Hepatic stellate cell (primary cell): ENCODE data around the gene OASL.
"Not testable (repeated sequence)": the region's sequence is repeated elsewhere in the genome, so short reads cannot be mapped to it uniquely, and the experiment has no call there.

Experiments
- DNase-seq: peaks from one replicate; pipeline ENCODE4 v3.0.0; 2011; ENCODE audit warnings: low spot score

OASL gene

GRCh38 chr12:121059031-121059898 is 20.2 kb upstream of the OASL start:
- no peak for DNase-seq

GRCh38 chr12:121057794-121058193 is 18.7 kb upstream of the OASL start:
- no peak for DNase-seq

- DNase-seq: no peak
These were observed 14.7 kb upstream of the OASL start for GRCh38 chr12:121053706-121054105.

DNA sequence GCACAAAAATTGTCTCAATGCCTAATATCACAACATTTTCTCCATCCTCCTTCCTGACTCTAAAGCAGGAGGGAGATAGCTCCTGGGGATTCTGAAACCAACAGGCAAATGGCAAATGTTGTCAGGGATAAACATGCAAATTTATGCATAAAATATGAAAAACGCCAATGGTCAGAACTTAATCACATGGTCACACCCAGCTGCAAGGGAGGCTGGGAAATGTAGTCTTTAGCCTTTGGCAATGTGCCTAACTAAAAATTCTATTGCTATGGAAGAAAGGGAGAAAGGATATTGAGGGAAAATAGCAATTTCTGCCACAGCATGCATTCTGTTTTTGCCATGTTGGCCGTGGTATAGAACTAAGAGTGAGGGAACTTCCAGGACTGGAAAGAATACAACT is 11.7 kb upstream of the OASL start:
- no peak for DNase-seq

DNA sequence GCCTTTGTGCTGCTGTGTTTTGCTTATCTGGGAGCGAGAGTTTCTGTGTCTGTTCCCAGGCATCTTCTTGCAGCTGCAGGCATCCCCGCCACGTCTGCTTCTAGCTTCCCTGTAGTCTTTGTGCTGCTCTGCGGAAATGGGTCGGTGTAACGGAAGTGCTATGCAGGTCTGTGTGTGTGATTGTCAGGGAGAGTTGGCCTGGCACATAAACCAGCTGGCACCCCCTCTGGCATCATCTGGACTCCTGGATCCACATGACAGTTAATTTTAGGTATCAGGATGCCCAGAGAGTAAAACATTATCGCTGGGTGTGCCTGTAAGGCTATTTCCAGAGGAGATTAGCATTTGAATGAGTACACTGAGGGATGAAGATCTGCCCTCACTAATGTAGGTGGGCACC is 9.4 kb upstream of the OASL start:
- no peak for DNase-seq

- not testable (repeated sequence) for DNase-seq
These were observed 8.4 kb upstream of the OASL start for GRCh38 chr12:121047400-121047799.

GRCh38 chr12:121043067-121043466 is 4.0 kb upstream of the OASL start:
- no peak for DNase-seq

DNA sequence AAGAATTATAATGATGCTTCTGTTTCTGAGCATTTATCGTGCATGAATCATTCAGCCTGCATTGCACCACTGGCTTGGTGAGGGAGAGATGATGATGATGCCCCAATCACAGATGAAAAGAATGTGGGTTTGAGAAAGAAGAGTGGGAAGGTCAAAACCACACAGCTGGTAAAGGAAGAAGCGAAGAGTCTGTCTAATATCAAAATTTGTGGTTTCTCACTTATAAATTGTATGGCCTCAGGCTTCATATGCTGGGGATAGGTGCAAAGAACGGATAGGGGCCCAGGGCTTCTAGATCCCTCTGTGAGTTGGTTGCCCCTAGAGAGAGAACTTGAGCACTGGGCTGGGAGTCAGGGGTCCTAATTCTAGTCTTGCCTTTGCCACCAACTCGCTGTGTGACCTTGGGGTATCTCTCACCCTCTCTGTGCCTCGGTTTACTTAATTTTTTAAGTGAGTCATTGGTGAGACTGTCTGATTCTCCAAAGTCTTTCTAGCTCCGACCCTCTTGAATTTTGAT is 2.2 kb downstream of the OASL start:
- DNase-seq: peak; percentile 45

DNA sequence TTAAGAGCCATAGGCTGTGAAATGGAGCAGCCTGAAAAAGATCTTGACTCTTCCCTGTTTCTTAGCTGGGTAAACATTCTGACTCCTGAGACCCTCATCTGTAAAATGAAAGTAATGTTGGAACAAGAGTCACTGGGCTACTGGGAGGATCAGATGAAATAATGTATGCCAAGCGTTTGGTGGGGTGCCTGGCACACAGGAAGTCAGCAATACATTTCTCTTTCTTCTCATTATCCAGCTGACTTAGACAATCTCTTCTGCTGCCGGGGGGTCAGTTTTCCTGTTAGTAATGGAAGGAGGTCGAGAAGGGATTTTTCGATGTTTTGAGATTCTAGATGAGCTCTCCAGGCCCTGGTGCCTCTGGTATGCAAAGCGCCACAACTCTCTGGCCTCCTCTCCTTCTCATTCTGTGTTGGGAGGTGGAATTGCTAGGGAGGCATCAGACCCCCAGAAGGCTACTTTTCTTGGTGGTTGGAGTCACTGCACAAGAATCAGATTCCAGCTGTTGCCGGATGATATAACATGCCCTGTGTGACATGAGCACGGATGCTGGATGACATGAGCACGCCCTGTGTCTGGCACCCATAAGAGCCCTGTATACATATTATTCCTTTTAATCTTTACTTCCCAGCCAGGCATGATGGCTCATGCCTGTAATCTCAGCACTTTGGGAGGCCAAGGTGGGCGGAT is 4.3 kb downstream of the OASL start:
- DNase-seq: no peak

DNA sequence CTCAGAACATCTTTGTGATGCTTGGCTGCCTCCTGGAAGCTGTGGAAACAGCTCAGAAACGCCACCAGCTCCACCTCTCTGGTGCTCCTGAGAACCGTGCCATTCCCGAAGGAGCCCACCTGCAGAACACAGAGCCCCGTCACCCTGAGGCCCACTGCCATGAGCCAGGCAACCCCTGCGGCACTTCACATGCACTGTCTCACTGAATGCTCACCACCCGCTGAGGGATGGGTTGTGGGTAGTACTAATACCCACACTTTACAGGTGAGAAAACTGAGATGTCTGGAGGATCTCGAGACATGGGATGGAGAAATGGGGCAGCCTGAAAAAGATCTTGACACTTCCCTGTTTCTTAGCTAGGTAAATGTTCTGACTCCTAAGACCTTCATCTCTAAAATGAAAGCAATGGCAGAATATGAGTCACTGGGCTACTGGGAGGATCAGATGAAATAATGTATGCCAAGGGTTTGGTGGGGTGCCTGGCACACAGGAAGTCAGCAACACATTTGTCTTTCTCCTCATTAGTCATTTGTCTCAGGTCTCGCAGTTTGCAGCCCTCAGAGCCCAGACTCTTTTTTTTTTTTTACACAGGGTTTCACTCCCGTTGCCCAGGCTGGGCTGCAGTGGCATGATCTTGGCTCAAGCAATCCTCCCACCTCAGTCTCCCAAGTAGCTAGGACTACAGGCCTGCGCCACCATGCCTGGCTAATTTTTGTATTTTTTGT is 5.3 kb downstream of the OASL start:
- no peak for DNase-seq

GRCh38 chr12:121030576-121031212 is 8.4 kb downstream of the OASL start:
- no peak for DNase-seq

- DNase-seq: no peak
These were observed 12.6 kb downstream of the OASL start for GRCh38 chr12:121026274-121027045.

GRCh38 chr12:121025442-121026226 is 13.4 kb downstream of the OASL start:
- DNase-seq: no peak

- DNase-seq: no peak
These were observed 15.2 kb downstream of the OASL start for GRCh38 chr12:121023799-121024198.

DNA sequence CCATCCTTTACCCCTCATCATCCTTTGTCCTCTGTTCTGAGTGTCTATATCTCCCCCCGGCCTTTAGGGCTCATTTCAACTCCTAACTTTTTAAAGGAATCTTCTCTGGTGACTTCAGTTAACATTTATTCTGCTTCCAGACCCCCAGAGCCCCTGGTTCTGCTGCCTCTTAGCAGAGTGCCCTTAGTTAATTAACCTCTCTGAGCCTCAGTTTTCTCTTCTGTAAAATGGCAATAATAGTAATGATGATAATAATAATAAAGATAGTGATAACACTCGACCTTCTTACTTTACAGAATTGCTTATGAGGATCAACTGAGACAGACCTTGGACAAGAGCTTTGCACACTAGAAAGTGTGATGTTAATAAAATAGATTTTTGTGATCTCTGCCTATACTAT is 16.3 kb downstream of the OASL start:
- DNase-seq: no peak

- no peak for DNase-seq
These were observed 17.3 kb downstream of the OASL start for GRCh38 chr12:121021754-121022153.

GRCh38 chr12:121018860-121019617 is 20.0 kb downstream of the OASL start:
- no peak for DNase-seq

DNA sequence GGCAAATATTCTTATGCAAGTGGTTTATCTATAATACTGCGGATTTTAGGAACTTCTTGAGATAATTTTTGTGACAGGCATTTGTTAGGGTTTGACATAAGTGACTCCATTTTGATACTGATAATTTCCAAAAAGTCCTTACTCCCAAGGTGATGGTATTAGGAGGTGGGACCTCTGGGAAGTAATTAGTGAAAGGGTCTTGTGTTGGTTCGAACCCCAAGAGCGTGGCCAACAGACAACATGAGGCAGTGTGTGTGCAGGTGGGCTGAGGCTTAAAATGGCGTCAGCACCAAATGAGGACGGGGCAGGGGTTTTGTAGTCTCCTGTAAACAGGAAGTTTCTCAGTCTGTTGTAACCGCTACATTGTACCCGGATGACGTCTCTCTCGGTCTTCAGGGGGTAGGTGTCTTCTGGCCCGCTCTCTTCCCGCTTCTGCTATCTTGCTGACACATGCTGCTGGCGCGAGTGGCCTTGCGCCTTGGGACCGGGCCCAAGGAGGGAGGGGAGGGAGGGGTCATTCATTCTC is 21.0 kb downstream of the OASL start:
- DNase-seq: no peak
